HK-2 (cell line): ENCODE results near the gene CTDSP1.

Source experiments
- DNase-seq: peaks from one replicate; pipeline ENCODE4 v3.0.0-alpha.2; 2018; ENCODE audit not compliant: unreplicated experiment

The CTDSP1 gene

DNA sequence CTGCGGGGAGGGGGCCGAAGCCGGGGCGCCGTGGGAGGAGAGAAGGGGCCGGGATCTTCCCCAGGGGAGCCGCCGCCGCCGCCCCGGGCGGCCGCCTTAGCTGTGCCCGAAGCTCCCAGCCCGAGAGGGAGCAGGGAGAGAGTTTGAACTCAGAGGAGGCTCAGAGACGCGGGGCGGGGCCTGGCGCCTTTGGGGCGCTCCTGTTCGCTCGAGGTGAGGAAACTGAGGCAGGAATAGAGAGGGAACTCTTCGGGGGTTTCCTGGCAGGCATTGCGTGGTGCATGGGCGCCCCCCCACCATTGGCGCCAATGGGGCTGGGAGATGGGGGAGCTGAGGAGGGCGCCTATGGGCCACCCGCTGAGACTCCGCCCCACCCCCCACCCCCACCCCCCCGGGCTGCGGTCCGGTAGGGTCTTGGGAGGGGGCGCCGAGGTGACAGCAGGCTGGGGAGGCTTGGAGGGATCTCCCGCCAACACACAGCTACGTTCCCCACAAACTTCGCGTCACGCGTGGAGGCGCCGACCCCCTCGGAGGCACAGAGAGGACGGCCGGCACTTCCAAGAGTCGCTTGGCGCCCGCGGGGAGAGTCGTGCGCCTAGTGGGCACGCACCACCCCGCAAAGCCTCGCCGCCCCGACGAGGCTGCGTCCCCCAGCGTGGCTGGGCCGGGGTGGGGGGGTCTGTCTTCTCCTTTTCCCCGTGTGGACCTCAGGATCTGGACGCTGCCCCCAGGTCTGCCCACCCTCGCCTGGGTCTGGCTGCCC lies 680 bp downstream of the CTDSP1 start:
- DNase-seq: peak; percentile 38

- no peak for DNase-seq
These were observed 1.5 kb downstream of the CTDSP1 start for GRCh38 chr2:218400930-218401881.

- no peak for DNase-seq
These were observed 2.2 kb downstream of the CTDSP1 start for GRCh38 chr2:218401890-218402289.

DNA sequence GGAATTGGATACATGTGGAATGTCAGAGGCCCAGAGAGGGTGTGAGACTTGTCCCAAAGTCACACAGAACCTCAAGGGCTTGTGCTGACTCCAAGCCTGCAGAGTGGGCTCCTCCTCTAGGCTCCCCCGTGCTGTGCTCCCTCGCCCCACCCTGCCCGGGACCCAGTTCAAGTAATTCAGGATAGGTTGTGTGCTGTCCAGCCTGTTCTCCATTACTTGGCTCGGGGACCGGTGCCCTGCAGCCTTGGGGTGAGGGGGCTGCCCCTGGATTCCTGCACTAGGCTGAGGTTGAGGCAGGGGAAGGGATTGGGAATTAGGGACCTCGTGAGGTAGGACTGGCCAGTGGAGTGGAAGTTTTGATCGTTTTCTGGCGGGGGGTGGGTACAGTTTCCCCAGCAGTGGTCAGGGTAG lies 2.8 kb downstream of the CTDSP1 start:
- no peak for DNase-seq

- no peak for DNase-seq
These were observed 3.3 kb downstream of the CTDSP1 start for GRCh38 chr2:218402911-218403411.

DNA sequence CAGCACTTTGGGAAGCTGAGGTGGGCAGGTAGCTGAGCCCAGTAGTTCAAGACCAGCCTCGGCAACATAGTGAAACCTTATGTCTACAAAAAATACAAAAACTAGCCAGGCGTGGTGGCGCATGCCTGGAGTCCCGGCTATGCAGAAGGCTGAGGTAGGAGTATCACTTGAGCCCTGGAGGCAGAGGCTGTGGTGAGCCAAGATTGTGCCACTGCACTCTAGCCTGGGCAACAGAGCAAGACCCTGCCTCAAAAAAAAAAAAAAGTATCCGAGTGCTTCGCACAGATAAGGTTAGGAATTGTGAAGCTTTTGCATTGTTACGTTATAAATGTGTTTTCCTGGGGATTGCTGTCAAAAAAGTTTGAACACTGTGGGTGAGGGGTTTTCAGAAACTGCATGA lies 4.1 kb downstream of the CTDSP1 start:
- DNase-seq: no peak

GRCh38 chr2:218404351-218405085 lies 4.8 kb downstream of the CTDSP1 start:
- no peak for DNase-seq

DNA sequence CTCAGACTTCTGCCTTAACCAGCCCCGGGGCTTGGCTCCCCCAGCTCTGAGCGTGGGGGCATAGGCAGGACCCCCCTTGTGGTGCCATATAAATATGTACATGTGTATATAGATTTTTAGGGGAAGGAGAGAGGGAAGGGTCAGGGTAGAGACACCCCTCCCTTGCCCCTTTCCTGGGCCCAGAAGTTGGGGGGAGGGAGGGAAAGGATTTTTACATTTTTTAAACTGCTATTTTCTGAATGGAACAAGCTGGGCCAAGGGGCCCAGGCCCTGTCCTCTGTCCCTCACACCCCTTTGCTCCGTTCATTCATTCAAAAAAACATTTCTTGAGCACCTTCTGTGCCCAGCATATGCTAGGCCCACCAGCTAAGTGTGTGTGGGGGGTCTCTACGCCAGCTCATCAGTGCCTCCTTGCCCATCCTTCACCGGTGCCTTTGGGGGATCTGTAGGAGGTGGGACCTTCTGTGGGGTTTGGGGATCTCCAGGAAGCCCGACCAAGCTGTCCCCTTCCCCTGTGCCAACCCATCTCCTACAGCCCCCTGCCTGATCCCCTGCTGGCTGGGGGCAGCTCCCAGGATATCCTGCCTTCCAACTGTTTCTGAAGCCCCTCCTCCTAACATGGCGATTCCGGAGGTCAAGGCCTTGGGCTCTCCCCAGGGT lies 5.5 kb downstream of the CTDSP1 start:
- DNase-seq: no peak

DNA sequence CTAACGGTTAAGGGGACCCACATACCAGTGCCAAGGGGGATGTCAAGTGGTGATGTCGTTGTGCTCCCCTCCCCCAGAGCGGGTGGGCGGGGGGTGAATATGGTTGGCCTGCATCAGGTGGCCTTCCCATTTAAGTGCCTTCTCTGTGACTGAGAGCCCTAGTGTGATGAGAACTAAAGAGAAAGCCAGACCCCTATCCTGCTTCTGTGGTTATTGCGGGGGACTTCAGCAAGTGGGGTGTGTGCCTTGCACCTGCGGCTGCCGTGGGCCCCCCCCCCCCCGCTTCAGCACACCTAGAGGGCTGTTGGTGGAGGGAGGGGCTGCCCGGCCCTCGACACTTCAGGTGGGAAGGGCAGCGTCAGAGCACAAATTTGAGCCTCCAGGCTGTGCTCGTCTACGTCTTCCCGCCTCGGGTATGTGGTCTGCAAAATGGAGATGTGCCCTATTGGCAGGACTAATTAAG lies 6.1 kb downstream of the CTDSP1 start:
- no peak for DNase-seq

DNA sequence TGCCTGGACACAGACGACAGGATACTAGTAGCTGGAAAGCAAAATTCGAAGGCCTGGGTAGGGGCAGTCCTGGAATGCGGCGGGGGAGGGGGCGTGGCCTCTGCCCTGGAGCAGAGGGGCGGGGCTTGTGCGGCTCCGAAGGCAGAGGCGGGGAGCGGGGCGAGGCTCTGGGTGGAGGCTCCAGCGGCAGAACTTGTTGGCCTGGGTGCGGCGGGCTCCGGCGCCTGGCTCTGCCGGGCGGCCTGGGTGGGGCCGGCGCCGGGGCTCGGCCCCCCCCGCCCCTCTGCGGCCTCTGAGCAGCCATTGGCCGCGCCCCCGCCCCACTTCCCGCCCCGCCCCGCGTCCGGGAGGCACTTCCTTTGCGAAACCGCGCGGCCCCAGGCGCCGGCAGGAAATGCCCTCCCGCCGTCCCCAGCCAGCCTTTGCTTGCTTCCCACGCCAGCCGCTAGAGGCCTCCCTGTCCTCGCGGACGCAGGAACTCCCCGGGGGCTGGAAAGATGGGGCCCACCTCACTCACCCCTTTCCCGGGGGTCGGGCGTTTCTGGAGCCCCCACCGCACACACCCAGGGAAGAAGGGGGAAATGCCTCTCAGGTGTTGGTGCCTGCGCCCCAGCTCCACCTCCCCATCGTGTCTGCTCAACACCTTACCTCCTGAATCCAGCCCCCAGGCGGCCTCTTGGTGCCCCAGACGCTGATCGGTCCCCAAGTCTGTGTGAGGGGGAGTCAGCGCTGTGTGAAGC lies 6.7 kb downstream of the CTDSP1 start:
- DNase-seq: peak; percentile 98

GRCh38 chr2:218406949-218407618 lies 7.4 kb downstream of the CTDSP1 start:
- no peak for DNase-seq

- no peak for DNase-seq
These were observed 8.0 kb downstream of the CTDSP1 start for GRCh38 chr2:218407717-218408116.

DNA sequence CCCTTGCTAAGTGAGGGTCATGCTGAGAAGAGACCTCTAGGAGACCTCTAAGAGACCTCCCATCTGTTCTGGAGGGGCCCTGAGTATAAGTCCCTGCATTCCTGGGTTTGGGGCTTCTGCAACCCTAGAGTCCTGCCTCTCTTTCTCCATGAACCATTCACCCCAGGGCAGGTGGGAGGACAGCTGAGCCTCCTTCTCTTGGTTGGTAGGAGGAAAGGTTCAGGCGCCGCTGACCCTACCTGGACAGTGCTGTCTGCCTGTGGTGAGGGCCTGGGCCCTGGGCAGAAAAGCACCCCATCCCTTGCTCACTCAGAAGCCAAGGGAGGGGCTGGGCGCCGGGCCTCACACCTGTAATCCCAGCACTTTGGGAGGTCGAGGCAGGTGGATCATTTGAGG lies 18.7 kb downstream of the CTDSP1 start:
- DNase-seq: no peak

GRCh38 chr2:218418717-218419458 lies 19.2 kb downstream of the CTDSP1 start, which contains the start of gene VIL1:
VIL1 (plus strand) TSS chr2:218419123; CDS start chr2:218423779, 4,656 bp downstream.
- no peak for DNase-seq

- DNase-seq: no peak
These were observed 20.1 kb downstream of the CTDSP1 start for GRCh38 chr2:218419630-218420216.

DNA sequence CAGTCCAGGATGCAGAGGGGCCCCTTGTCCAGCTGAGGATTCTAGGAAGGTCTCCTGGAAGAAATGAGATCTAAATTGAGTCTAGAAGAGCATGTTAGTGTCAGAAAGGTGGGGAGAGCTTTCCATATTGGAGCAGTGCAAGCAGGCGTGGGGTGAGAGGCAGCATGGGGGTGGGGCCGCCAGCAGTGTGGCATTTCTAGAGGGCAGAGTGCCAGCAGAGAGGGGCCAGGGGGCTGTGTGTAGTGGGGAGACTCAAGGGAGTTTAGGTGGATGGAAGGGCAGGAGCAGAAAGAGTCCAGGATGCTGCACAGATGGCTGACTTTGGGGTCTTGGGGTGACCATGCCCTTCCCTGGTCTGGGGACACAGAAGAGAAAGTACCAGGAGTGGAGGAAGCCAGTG lies 21.4 kb downstream of the CTDSP1 start:
- DNase-seq: no peak

GRCh38 chr2:218422403-218423086 lies 22.9 kb downstream of the CTDSP1 start:
- DNase-seq: no peak

- no peak for DNase-seq
These were observed 23.9 kb downstream of the CTDSP1 start for GRCh38 chr2:218423584-218423983.
